Upper lobe of left lung (tissue), 4 donors: ENCODE measurements around the gene MRPL16.

Source experiments
- CTCF ChIP-seq, 6 experiments: fragments of 450-650 bp in 4 of 6; fragments of 200-600 bp in 2 of 6; sonication (generic) in 2 of 6; IDR thresholded peaks; one replicate each; pipeline ENCODE4 v1.5.1; 2016 to 2019; ENCODE audit warnings: antibody characterized with exemption in 6 of 6
- EP300 ChIP-seq, 4 donors: sonication (generic); formaldehyde crosslinking; IDR thresholded peaks; one replicate each; pipeline ENCODE4 v1.5.1; 2017; ENCODE audit warnings: antibody characterized with exemption in 4 of 4, control low read depth in 2 of 4

GRCh38 chr11:59800390-59801025 is 10.1 kb downstream of the MRPL16 start:
- TF ChIP-seq CTCF (IDR thresholded peaks at IDR 0.05) (no peak), EP300 (IDR thresholded peaks at IDR 0.05) (no peak)
